Nephron (organoid): Measurements from ENCODE around the gene UST.

ENCODE experiments used
- H3K27ac Mint-ChIP-seq, 3 experiments: 2 replicates each; pipeline ENCODE4 v1.8.0; 2020; ENCODE audit warnings: mixed read lengths in 3 of 3, mild to moderate bottlenecking in 2 of 3, moderate library complexity in 1 of 3
- H3K27me3 Mint-ChIP-seq: 2 replicates; pipeline ENCODE4 v1.8.0; 2021; ENCODE audit warnings: low read depth, mild to moderate bottlenecking, moderate library complexity, mixed read lengths
- H3K36me3 Mint-ChIP-seq: 2 replicates; pipeline ENCODE4 v1.8.0; 2020; ENCODE audit warnings: low read depth, mixed read lengths
- H3K4me1 Mint-ChIP-seq: 2 replicates; pipeline ENCODE4 v1.8.0; 2020; ENCODE audit warnings: mixed read lengths
- H3K4me3 Mint-ChIP-seq, 3 experiments: 2 replicates each; pipeline ENCODE4 v1.8.0; 2020; ENCODE audit warnings: mild to moderate bottlenecking in 3 of 3, mixed read lengths in 3 of 3, moderate library complexity in 2 of 3
- H3K9me3 Mint-ChIP-seq: 2 replicates; pipeline ENCODE4 v1.8.0; 2020; ENCODE audit warnings: mixed read lengths
- TF ChIP-seq, protein P1 (sequence below), 3 experiments: fragments of 200-600 bp; sonication (generic); IDR thresholded peaks; one replicate each; pipeline ENCODE4 v1.5.0; 2021; ENCODE audit warnings: antibody characterized with exemption in 3 of 3; ENCODE audit not compliant: unreplicated experiment in 3 of 3

Gene UST

DNA sequence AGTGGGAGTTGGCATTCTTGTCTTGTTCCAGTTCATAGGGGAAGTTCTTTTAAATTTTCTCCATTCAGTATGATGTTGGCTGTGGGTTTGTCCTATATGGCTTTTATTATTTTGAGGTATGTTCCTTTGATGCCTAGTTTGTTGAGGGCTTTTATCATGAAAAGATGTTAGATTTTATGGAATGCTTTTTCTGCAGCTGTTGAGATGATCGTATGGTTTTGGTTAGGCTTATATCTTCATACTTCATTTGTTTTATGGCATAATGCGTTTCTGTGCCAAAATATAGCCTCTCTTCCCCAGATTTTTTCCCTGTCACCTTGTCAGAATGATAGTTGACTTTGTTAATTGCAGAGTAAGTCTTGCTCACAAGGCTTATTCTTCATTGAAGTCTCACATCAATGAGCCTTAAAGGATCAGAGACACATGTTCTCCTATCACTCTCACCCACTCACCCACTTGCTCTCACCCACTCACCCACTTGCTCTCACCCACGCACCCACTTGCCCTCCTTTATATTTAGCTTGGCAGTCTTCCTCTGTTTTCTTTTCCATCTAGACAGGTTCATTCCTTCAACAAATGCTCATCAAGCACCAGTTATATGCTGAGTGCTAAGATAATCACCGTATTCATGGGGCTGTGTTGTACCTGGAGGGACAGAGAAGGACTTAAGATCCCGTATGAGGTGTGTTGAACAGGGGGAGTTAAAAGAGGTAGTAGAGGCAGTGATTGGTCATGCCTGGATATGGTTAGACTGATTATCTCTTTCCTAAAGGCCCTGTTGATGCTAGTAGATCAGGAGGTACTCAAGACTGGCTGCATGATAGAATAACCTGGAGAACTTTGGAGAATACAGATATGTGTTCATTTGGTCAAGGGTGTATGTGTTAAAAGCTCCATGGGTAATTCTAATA, 19.3 kb downstream of the UST start:
- peaks cover 46% of the 10 kb centered on the region for H3K4me1 Mint-ChIP-seq
- H3K27ac Mint-ChIP-seq = peak overlapping the region in 1 of 3 experiments; percentile 60
- TF ChIP-seq, protein P1, sequence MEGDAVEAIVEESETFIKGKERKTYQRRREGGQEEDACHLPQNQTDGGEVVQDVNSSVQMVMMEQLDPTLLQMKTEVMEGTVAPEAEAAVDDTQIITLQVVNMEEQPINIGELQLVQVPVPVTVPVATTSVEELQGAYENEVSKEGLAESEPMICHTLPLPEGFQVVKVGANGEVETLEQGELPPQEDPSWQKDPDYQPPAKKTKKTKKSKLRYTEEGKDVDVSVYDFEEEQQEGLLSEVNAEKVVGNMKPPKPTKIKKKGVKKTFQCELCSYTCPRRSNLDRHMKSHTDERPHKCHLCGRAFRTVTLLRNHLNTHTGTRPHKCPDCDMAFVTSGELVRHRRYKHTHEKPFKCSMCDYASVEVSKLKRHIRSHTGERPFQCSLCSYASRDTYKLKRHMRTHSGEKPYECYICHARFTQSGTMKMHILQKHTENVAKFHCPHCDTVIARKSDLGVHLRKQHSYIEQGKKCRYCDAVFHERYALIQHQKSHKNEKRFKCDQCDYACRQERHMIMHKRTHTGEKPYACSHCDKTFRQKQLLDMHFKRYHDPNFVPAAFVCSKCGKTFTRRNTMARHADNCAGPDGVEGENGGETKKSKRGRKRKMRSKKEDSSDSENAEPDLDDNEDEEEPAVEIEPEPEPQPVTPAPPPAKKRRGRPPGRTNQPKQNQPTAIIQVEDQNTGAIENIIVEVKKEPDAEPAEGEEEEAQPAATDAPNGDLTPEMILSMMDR (IDR thresholded peaks at IDR 0.05; ENCODE audit: unreplicated experiment in 3 of 3) = no peak

DNA sequence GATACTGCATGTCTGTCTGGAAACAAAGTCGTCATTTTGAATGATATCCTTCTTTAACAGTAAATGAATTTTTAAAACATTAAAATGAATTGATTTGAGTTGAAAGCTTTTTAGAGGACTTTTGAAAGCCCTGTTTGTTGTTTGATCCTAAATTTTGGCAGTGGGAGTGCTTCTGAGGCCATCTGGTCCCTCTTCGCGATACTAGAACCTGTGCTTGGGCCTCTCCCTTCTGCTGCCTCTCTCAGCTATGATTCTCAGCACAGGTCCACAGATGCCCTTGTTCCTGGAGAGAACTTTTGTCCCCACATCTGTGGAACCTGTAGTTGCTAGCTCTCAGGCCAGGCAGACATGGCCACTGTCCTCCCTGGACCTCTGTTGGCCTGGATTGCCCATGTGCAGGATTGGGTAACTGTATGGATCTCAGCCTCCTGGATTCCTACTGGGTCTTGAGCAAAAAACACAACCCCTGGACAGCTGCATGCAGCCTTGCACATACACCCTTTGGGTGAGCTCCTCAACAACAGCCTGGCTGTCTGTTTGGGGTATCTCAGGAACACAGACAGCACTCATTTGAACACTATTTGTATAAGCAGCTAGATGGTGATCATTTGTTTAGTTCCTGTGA, 21.9 kb downstream of the UST start:
- H3K36me3 Mint-ChIP-seq = peaks cover 5% of the 10 kb centered on the region
- H3K9me3 Mint-ChIP-seq = peaks cover 7% of the 10 kb centered on the region
- no peak overlapping the region for H3K4me3 Mint-ChIP-seq
- H3K27me3 Mint-ChIP-seq = no peaks in the 10 kb centered on the region
- TF ChIP-seq, protein P1 (IDR thresholded peaks at IDR 0.05; ENCODE audit: unreplicated experiment in 3 of 3) = no peak
- peaks cover 31% of the 10 kb centered on the region for H3K4me1 Mint-ChIP-seq
- H3K27ac Mint-ChIP-seq = no peak overlapping the region

More for the DNA sequence above, 19.3 kb downstream of the UST start:
- Mint-ChIP-seq H3K4me3 (no peak overlapping the region), H3K27me3 (no peaks in the 10 kb centered on the region), H3K9me3 (peaks cover 7% of the 10 kb centered on the region), H3K36me3 (peaks cover 5% of the 10 kb centered on the region)

DNA sequence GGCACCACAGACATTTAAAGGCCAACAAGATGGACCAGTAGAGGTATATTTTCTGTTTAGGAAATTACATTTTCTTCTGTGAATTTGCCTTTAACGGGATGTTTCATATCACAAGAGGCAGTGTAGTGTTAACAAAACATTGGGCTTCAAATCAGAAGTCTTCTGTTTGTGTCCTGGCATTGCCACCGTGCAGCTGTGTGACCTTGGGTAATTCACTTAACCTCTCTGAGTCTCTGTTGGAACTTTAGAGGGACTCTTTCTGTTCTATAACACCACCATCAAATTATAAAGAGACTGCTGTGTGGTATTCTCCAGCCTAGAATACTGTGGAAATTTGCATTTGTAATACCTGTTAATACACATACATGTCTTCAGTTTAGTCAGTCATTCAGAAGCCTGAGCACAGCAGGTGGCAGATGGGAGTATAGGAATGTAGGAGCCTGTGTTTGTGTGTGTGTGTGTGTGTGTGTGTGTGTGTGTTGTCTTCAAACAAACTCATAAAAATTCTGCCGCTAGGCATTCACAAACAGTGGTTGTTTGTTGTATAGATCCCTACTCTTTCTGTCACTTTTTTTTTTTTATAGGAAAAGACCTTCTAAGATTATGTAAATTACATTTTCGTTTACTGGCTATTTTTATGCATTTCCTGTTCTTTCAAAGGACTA, 22.6 kb downstream of the UST start:
- Mint-ChIP-seq H3K9me3 (peaks cover 3% of the 10 kb centered on the region), H3K4me1 (peaks cover 31% of the 10 kb centered on the region), H3K4me3 (no peak overlapping the region), H3K27me3 (no peaks in the 10 kb centered on the region), H3K27ac (no peak overlapping the region), H3K36me3 (peaks cover 1% of the 10 kb centered on the region)
- TF ChIP-seq, protein P1 (IDR thresholded peaks at IDR 0.05; ENCODE audit: unreplicated experiment in 3 of 3) = no peak

DNA sequence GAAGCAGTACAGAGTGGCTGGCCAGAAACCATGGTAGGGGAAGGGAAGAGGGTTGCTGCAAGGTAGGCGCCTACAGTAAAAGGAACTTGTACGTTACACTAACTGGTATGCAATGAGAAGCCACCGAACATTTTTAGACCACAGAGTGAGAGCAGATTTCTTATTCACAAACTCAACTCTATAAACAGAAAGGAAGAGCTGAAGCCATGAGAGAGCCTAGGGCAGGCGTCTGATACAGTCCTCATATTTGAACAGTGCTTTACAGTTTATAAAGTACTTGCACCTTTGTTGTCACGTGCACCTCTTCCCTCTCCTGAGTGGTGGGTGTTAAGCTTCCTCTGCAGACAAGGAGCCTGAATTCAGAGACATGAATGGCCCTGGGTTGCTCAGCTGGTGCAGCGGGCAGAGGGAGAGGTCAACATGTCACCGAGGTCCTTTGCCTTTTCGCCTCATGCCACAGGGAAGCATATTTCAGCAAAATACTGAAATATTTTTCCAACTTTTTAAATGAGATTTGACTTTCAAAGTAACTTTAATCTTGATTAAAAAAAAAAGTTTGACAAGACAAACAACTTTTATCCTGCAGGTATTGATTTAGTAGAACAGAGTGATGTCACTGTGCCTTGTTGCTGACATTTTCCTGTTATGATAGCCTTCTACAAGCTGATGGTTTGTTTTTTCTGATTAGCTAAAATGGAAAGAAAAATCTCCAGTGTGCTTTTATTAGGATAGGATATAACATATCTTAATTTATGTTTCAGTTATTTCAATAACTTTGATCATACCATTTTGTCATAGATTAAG, 23.8 kb downstream of the UST start:
- Mint-ChIP-seq H3K9me3 (no peaks in the 10 kb centered on the region), H3K4me3 (no peak overlapping the region), H3K36me3 (no peaks in the 10 kb centered on the region), H3K4me1 (peaks cover 26% of the 10 kb centered on the region), H3K27me3 (no peaks in the 10 kb centered on the region), H3K27ac (no peak overlapping the region)
- TF ChIP-seq, protein P1 (IDR thresholded peaks at IDR 0.05; ENCODE audit: unreplicated experiment in 3 of 3) = no peak

DNA sequence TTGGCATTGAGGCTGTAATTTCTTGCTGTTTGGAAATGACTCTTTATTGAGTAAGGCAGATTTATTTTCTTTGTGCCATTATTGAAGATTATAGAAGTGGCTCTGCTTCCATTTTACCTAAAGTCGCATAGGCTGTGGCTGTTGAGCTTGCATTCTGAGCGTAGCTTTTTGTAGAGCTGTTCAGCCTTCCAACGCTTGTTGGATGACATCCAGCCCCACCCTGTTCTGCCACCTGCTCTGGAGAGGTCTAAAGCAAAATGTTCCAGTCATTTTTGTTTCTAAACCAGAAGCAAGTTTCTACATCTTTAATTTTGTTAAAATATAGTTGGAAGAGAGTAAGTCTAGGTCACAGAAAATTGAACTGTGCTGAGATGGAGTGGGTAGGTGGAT, 24.4 kb downstream of the UST start:
- Mint-ChIP-seq H3K27me3 (no peaks in the 10 kb centered on the region), H3K36me3 (no peaks in the 10 kb centered on the region), H3K4me1 (peaks cover 23% of the 10 kb centered on the region), H3K9me3 (no peaks in the 10 kb centered on the region), H3K4me3 (no peak overlapping the region), H3K27ac (no peak overlapping the region)
- TF ChIP-seq, protein P1 (IDR thresholded peaks at IDR 0.05; ENCODE audit: unreplicated experiment in 3 of 3) = no peak
